HL-60 (cell line): ENCODE measurements around the gene MARF1.

ENCODE experiments used
- GABPA ChIP-seq: IDR thresholded peaks from 2 replicates; pipeline ENCODE4 v1.6.1; 2012; ENCODE audit warnings: low read depth
- POLR2AphosphoS5 ChIP-seq: IDR thresholded peaks from 2 replicates; pipeline ENCODE4 v1.6.1; 2012; ENCODE audit warnings: low read depth
- SPI1 ChIP-seq: IDR thresholded peaks from 2 replicates; pipeline ENCODE4 v1.6.1; 2012; ENCODE audit warnings: low read depth, mild to moderate bottlenecking, borderline replicate concordance
- TF ChIP-seq, protein P1 (sequence below): IDR thresholded peaks from one replicate; pipeline ENCODE4 v1.5.1; 2011; ENCODE audit warnings: low read length, control low read depth, inconsistent platforms; ENCODE audit not compliant: insufficient read depth

DNA sequence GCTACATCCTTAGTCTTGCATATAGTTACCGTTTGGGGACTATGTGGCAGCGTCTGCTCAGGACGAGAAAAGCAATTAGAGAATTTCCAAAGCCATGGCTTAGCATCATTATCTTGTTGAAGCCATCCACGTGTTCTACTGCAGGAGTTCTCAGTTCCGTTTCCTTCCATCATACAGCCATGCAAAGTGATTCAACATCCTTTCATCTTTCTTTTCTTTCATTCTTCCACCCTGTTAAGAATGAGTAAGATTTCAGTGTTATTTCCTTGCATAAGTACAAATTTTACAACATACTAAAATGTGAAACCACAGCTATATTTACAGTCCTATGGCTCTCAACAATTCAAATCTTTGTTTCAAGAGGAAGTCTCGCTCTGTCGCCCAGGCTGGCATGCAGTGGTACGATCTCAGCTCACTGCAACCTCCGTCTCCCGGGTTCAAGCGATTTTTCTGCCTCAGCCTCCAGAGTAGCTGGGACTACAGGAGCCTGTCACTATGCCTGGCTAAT, 3.8 kb downstream of the MARF1 start:
- TF ChIP-seq, protein P1, sequence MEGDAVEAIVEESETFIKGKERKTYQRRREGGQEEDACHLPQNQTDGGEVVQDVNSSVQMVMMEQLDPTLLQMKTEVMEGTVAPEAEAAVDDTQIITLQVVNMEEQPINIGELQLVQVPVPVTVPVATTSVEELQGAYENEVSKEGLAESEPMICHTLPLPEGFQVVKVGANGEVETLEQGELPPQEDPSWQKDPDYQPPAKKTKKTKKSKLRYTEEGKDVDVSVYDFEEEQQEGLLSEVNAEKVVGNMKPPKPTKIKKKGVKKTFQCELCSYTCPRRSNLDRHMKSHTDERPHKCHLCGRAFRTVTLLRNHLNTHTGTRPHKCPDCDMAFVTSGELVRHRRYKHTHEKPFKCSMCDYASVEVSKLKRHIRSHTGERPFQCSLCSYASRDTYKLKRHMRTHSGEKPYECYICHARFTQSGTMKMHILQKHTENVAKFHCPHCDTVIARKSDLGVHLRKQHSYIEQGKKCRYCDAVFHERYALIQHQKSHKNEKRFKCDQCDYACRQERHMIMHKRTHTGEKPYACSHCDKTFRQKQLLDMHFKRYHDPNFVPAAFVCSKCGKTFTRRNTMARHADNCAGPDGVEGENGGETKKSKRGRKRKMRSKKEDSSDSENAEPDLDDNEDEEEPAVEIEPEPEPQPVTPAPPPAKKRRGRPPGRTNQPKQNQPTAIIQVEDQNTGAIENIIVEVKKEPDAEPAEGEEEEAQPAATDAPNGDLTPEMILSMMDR, result no peak
- TF ChIP-seq SPI1, result no peak
- no peak for TF ChIP-seq POLR2AphosphoS5
- TF ChIP-seq GABPA, result no peak
